OCI-LY3 (cell line): ENCODE data around the gene F8.
"Not testable (repeated sequence)": the region's sequence is repeated elsewhere in the genome, so short reads cannot be mapped to it uniquely, and the experiment has no call there.

Experiments used
- H2AFZ ChIP-seq: fragments of 200-600, 300-600 bp; shearing (Covaris generic); 2 replicates; pipeline ENCODE4 v1.6.0; 2014; ENCODE audit warnings: antibody characterized with exemption, low read depth, low read length
- H3K27ac ChIP-seq: fragments of 200-600, 300-600 bp; sonication (generic); 2 replicates; pipeline ENCODE4 v1.5.1; 2014; ENCODE audit warnings: mild to moderate bottlenecking, low read length, moderate library complexity, mixed read lengths
- H3K27me3 ChIP-seq: fragments of 200-600, 300-600 bp; sonication (generic); 2 replicates; pipeline ENCODE4 v1.6.1; 2014; ENCODE audit warnings: low read depth, low read length, mixed read lengths
- H3K36me3 ChIP-seq: fragments of 200-600, 300-600 bp; sonication (generic); replicated peaks from 2 replicates; pipeline ENCODE3; 2014; ENCODE audit warnings: low read depth, low read length, mixed read lengths
- H3K4me1 ChIP-seq: fragments of 300-600, 200-600 bp; sonication (generic); 2 replicates; pipeline ENCODE4 v1.6.1; 2014; ENCODE audit warnings: low read length, mixed read lengths
- H3K4me2 ChIP-seq: fragments of 200-600, 300-600 bp; sonication (generic); 2 replicates; pipeline ENCODE4 v1.6.1; 2014; ENCODE audit warnings: low read length, mixed read lengths
- H3K4me3 ChIP-seq: fragments of 300-600, 200-600 bp; sonication (generic); 2 replicates; pipeline ENCODE4 v1.5.1; 2014; ENCODE audit warnings: antibody characterized with exemption, mild to moderate bottlenecking, low read length, moderate library complexity
- H3K79me2 ChIP-seq: fragments of 300-600, 200-600 bp; shearing (Covaris generic); 2 replicates; pipeline ENCODE4 v1.6.1; 2014; ENCODE audit warnings: mild to moderate bottlenecking, low read length, mixed read lengths
- H3K9ac ChIP-seq: fragments of 300-600, 200-600 bp; shearing (Covaris generic); 2 replicates; pipeline ENCODE4 v1.6.0; 2014; ENCODE audit warnings: mild to moderate bottlenecking, low read length, moderate library complexity
- H3K9me3 ChIP-seq: fragments of 200-600, 300-600 bp; shearing (Covaris generic); 2 replicates; pipeline ENCODE4 v1.6.1; 2014; ENCODE audit warnings: low read length, mixed read lengths; ENCODE audit not compliant: insufficient read depth
- H4K20me1 ChIP-seq: fragments of 200-600, 300-600 bp; sonication (generic); 2 replicates; pipeline ENCODE4 v1.6.1; 2016; ENCODE audit warnings: low read length, mixed read lengths; ENCODE audit not compliant: insufficient read depth
- CTCF ChIP-seq: fragments of 200-600, 300-600 bp; sonication (generic); IDR thresholded peaks from 2 replicates; pipeline ENCODE4 v1.5.1; 2014; ENCODE audit warnings: antibody characterized with exemption, low read length, low read depth
- EZH2phosphoT487 ChIP-seq: fragments of 200-600 bp; shearing (Covaris generic); IDR thresholded peaks from 2 replicates; pipeline ENCODE4 v1.6.1; 2018; ENCODE audit warnings: antibody characterized with exemption, mixed run types, low read depth

The F8 gene

DNA sequence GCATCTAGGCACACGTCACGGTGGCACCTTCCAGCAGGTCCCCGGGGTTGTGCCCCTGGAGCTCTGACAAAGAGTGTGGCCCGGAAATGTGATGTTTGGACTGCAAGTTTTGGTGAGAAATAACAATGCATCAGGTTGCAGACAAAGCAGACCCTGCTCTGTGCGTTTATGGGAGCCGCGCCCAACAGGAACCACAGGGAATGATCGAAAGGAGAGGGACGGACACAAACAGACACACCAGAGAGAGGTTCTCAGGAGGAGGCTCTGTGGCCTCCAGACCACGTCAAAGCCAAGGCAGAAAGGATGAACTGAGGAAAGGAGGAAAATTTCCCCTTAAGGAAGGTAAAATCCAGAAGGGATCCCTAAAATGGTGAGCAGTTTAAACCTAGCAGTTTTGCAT is 16.1 kb downstream of the F8 start:
- not testable (repeated sequence) for H2AFZ ChIP-seq, H3K4me3 ChIP-seq, H3K4me1 ChIP-seq, H3K27ac ChIP-seq, H4K20me1 ChIP-seq, H3K9ac ChIP-seq, H3K9me3 ChIP-seq, H3K27me3 ChIP-seq, H3K4me2 ChIP-seq, H3K36me3 ChIP-seq, H3K79me2 ChIP-seq

GRCh38 chrX:155005190-155005589 is 17.3 kb downstream of the F8 start:
- Histone ChIP-seq H3K36me3 (no peaks in the 10 kb centered on the region), H3K27ac (no peak overlapping the region), H3K9me3 (no peaks in the 10 kb centered on the region), H2AFZ (no peak overlapping the region), H3K4me3 (no peak overlapping the region), H3K9ac (no peak overlapping the region), H3K79me2 (no peaks in the 10 kb centered on the region), H3K27me3 (no peaks in the 10 kb centered on the region), H4K20me1 (no peaks in the 10 kb centered on the region), H3K4me1 (no peaks in the 10 kb centered on the region), H3K4me2 (no peak overlapping the region)
- TF ChIP-seq EZH2phosphoT487 (no peak), CTCF (no peak)

DNA sequence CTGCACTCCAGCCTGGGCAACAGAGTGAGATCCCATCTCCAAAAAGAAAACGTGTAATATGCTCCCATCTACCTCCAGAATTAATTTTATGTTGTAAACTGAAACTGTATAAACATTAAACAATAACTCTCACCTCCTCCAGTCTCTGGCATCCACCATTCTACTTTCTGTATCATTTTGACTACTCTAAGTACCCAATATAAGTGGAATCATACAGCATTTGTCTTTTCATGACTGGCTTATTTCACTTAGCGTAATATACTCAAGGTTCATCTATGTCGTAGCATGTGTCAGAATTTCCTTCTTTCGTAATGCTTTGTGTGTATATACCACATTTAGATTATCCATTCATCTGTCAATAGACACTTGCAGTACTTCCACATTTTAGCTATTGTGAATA is 20.6 kb downstream of the F8 start:
- H3K27ac ChIP-seq = no peak overlapping the region
- H3K4me3 ChIP-seq = no peak overlapping the region
- no peaks in the 10 kb centered on the region for H4K20me1 ChIP-seq
- H3K9ac ChIP-seq = no peak overlapping the region
- H3K9me3 ChIP-seq = no peaks in the 10 kb centered on the region
- H3K4me2 ChIP-seq = no peak overlapping the region
- no peaks in the 10 kb centered on the region for H3K79me2 ChIP-seq
- H3K27me3 ChIP-seq = no peaks in the 10 kb centered on the region
- no peak for TF ChIP-seq CTCF
- TF ChIP-seq EZH2phosphoT487 = no peak
- no peaks in the 10 kb centered on the region for H3K4me1 ChIP-seq
- no peaks in the 10 kb centered on the region for H3K36me3 ChIP-seq
- H2AFZ ChIP-seq = no peak overlapping the region

DNA sequence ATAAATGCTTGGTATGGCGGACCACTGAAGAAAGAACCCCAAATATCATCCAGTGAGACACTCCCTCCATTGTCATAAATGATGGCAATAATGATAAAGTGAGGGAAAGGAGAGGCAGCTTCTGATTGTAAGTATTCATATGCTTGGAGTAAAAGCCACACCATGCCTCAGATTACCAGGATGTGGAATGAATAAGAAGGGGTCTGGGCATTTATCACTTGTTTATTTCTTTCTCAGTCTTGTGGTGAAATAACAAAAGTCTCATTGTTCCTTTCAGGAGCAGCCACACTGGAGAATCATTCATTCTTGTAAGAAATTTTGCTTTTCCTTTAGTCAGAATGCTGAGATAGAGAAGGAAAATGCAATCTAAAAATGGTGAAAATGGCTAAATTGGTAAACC is 21.7 kb downstream of the F8 start:
- Histone ChIP-seq H3K4me1 (no peaks in the 10 kb centered on the region), H2AFZ (no peak overlapping the region), H3K27me3 (no peaks in the 10 kb centered on the region), H3K4me2 (no peak overlapping the region), H3K9me3 (no peaks in the 10 kb centered on the region), H3K27ac (no peak overlapping the region), H3K4me3 (no peak overlapping the region), H4K20me1 (no peaks in the 10 kb centered on the region), H3K36me3 (no peaks in the 10 kb centered on the region), H3K79me2 (no peaks in the 10 kb centered on the region), H3K9ac (no peak overlapping the region)
- TF ChIP-seq CTCF = no peak
- TF ChIP-seq EZH2phosphoT487 = no peak

- H4K20me1 ChIP-seq = no peaks in the 10 kb centered on the region
- no peaks in the 10 kb centered on the region for H3K79me2 ChIP-seq
- H3K4me3 ChIP-seq = no peak overlapping the region
- no peaks in the 10 kb centered on the region for H3K4me1 ChIP-seq
- H3K36me3 ChIP-seq = no peaks in the 10 kb centered on the region
- no peaks in the 10 kb centered on the region for H3K27me3 ChIP-seq
- no peak overlapping the region for H3K4me2 ChIP-seq
- H3K27ac ChIP-seq = no peak overlapping the region
- H3K9ac ChIP-seq = no peak overlapping the region
- H2AFZ ChIP-seq = no peak overlapping the region
- TF ChIP-seq EZH2phosphoT487 (no peak), CTCF (no peak)
- no peaks in the 10 kb centered on the region for H3K9me3 ChIP-seq
Measured at GRCh38 chrX:154998204-154998880, 24.2 kb downstream of the F8 start.
